K562 (cell line): ENCODE measurements around the gene OBSL1. TPM values are rescaled to one million over a fixed set of nuclear protein-coding genes. Genes with fewer than 3 reads are reported as not detected.
A peak's percentile ranks its signal among the peaks of the same experiment; 100 is the strongest.

Experiments
- CBFA2T2 ChIP-seq: fragments of 450-650 bp; conservative IDR thresholded peaks from 2 replicates; pipeline ENCODE4 v1.6.1; 2017; ENCODE audit warnings: mild to moderate bottlenecking
- CEBPB ChIP-seq: fragments of 450-650 bp; IDR thresholded peaks from 2 replicates; pipeline ENCODE4 v1.6.1; 2016; ENCODE audit warnings: missing genetic modification characterization, missing compliant biosample characterization
- FOXA1 ChIP-seq: fragments of 450-650 bp; IDR thresholded peaks from 2 replicates; pipeline ENCODE4 v1.6.1; 2016; ENCODE audit warnings: mild to moderate bottlenecking, borderline replicate concordance
- ILF3 ChIP-seq: fragments of 450-650 bp; IDR thresholded peaks from 2 replicates; pipeline ENCODE4 v1.6.1; 2018; ENCODE audit warnings: antibody characterized with exemption, mild to moderate bottlenecking, moderate library complexity, borderline replicate concordance
- NFIC ChIP-seq: fragments of 450-650 bp; IDR thresholded peaks from 2 replicates; pipeline ENCODE4 v1.6.1; 2017; ENCODE audit warnings: mild to moderate bottlenecking, inconsistent platforms
- NR1H2 ChIP-seq: sonication (generic); formaldehyde crosslinking; IDR thresholded peaks from 2 replicates; pipeline ENCODE4 v1.4.0; 2020; ENCODE audit warnings: mild to moderate bottlenecking, missing genetic modification reagents
- ZNF197 ChIP-seq: fragments of 200-800 bp; sonication (Bioruptor generic); IDR thresholded peaks from 2 replicates; pipeline ENCODE4 v1.6.1; 2016; ENCODE audit warnings: low read depth, missing genetic modification characterization, missing compliant biosample characterization
- polyA plus RNA-seq, 8 experiments: library from polyadenylated mRNA; depleted of rRNA in 4 of 8; stranded (reverse) in 5 of 8; unstranded in 3 of 8; fragments of >200 nt; fragmentation: Nextera tagmentation in 2 of 8; fragmentation: Illumina TruSeq in 1 of 8; extraction: Ambion mirVana in 2 of 8; extraction: Trizol in 1 of 8; gene quantifications; 2 replicates each; pipeline versions ENCODE4 v1.2.1 to v1.2.3, GENCODE V29; 2011 to 2014; ENCODE audit warnings: inconsistent platforms in 1 of 8, missing spikeins in 1 of 8
- total RNA-seq, 7 experiments: library from RNA; depleted of rRNA in 6 of 7; stranded (reverse); fragments of >200 nt in 6 of 7; fragmentation: Illumina TruSeq in 2 of 7; extraction: Trizol in 2 of 7; gene quantifications; 2 replicates each; pipeline versions ENCODE4 v1.2.1 to v1.2.3, GENCODE V29; 2011 to 2021; ENCODE audit warnings: low replicate concordance in 1 of 7
- TF ChIP-seq, protein P1 (sequence below): sonication (generic); formaldehyde crosslinking; IDR thresholded peaks from 2 replicates; pipeline ENCODE4 v1.8.0; 2023; ENCODE audit warnings: missing genetic modification reagents, mild to moderate bottlenecking, borderline replicate concordance
- TF ChIP-seq, protein P2 (sequence below): fragments of 250-450 bp; sonication (Bioruptor Pico); IDR thresholded peaks from 2 replicates; pipeline ENCODE4 v1.8.0; 2022; ENCODE audit warnings: inconsistent platforms, mild to moderate bottlenecking, moderate library complexity, borderline replicate concordance
- TF ChIP-seq, protein P3 (sequence below): fragments of 250-450 bp; sonication (Bioruptor Pico); IDR thresholded peaks from 2 replicates; pipeline ENCODE4 v1.4.0; 2020
- TF ChIP-seq, protein P4 (sequence below): fragments of 250-450 bp; sonication (Bioruptor Pico); IDR thresholded peaks from 2 replicates; pipeline ENCODE4 v1.8.0; 2022; ENCODE audit warnings: moderate library complexity, mild to moderate bottlenecking, inconsistent platforms

OBSL1 gene
- total and polyA plus RNA-seq, 9 of the 15 experiments (the other 6 are each of a cell fraction or from before 2014, with no cell fraction given): 1.2 to 26.6 (median 8.6) TPM

DNA sequence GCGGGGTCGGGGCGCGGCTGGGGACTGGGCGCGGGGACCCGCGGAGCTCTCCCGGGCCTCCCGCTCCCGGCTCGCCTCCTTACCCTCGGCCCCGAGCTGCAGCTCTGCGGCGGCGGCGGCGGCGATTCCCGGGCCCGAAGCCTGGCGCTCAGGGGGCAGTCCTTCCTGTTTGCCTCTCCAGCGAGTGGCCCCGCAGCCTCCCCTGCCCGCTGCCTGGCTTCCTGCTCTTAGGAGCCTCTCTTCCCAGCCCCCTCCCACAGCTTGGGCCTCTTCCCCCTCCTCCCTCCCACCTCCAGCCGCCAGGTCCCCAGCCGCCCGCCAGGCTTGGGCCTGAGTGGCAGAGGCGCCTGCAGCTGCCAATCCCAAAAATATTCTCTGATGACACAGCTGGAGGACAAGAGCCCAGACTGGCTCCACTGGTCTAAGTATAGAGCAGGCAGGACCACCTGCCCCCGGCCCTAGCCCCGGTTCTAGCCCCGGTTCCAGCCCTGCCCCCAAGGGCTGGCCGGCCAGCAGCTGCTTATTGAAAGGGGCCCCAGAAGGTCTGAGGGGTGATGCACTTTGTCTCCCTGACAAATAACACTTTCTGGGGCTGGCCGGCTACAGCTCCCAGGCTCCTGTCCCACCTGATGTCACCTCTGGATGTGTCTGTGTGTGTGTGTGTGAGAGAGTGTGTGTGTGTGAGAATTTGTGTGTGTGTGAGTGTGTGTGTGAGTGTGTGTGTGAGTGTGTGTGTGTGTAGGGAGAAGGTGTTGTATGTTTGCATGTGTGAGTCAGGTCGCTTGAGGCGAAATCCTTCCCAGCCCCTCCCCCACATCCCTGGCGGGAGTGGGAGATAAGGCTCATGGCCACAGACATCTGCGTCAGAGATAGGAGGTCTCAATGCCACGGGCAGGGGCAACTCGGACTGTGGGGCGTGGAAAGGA, at the start of gene OBSL1 (continued):
- TF ChIP-seq, protein P1, sequence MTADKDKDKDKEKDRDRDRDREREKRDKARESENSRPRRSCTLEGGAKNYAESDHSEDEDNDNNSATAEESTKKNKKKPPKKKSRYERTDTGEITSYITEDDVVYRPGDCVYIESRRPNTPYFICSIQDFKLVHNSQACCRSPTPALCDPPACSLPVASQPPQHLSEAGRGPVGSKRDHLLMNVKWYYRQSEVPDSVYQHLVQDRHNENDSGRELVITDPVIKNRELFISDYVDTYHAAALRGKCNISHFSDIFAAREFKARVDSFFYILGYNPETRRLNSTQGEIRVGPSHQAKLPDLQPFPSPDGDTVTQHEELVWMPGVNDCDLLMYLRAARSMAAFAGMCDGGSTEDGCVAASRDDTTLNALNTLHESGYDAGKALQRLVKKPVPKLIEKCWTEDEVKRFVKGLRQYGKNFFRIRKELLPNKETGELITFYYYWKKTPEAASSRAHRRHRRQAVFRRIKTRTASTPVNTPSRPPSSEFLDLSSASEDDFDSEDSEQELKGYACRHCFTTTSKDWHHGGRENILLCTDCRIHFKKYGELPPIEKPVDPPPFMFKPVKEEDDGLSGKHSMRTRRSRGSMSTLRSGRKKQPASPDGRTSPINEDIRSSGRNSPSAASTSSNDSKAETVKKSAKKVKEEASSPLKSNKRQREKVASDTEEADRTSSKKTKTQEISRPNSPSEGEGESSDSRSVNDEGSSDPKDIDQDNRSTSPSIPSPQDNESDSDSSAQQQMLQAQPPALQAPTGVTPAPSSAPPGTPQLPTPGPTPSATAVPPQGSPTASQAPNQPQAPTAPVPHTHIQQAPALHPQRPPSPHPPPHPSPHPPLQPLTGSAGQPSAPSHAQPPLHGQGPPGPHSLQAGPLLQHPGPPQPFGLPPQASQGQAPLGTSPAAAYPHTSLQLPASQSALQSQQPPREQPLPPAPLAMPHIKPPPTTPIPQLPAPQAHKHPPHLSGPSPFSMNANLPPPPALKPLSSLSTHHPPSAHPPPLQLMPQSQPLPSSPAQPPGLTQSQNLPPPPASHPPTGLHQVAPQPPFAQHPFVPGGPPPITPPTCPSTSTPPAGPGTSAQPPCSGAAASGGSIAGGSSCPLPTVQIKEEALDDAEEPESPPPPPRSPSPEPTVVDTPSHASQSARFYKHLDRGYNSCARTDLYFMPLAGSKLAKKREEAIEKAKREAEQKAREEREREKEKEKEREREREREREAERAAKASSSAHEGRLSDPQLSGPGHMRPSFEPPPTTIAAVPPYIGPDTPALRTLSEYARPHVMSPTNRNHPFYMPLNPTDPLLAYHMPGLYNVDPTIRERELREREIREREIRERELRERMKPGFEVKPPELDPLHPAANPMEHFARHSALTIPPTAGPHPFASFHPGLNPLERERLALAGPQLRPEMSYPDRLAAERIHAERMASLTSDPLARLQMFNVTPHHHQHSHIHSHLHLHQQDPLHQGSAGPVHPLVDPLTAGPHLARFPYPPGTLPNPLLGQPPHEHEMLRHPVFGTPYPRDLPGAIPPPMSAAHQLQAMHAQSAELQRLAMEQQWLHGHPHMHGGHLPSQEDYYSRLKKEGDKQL: no peak
- TF ChIP-seq FOXA1 (no peak), ILF3 (no peak), CEBPB (tag) (no peak), NFIC (peak; percentile 76), CBFA2T2 (peak; percentile 84), NR1H2 (no peak), ZNF197 (CRISPR knock-in tag) (no peak)
- TF ChIP-seq, protein P2, sequence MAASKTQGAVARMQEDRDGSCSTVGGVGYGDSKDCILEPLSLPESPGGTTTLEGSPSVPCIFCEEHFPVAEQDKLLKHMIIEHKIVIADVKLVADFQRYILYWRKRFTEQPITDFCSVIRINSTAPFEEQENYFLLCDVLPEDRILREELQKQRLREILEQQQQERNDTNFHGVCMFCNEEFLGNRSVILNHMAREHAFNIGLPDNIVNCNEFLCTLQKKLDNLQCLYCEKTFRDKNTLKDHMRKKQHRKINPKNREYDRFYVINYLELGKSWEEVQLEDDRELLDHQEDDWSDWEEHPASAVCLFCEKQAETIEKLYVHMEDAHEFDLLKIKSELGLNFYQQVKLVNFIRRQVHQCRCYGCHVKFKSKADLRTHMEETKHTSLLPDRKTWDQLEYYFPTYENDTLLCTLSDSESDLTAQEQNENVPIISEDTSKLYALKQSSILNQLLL: no peak
- TF ChIP-seq, protein P3, sequence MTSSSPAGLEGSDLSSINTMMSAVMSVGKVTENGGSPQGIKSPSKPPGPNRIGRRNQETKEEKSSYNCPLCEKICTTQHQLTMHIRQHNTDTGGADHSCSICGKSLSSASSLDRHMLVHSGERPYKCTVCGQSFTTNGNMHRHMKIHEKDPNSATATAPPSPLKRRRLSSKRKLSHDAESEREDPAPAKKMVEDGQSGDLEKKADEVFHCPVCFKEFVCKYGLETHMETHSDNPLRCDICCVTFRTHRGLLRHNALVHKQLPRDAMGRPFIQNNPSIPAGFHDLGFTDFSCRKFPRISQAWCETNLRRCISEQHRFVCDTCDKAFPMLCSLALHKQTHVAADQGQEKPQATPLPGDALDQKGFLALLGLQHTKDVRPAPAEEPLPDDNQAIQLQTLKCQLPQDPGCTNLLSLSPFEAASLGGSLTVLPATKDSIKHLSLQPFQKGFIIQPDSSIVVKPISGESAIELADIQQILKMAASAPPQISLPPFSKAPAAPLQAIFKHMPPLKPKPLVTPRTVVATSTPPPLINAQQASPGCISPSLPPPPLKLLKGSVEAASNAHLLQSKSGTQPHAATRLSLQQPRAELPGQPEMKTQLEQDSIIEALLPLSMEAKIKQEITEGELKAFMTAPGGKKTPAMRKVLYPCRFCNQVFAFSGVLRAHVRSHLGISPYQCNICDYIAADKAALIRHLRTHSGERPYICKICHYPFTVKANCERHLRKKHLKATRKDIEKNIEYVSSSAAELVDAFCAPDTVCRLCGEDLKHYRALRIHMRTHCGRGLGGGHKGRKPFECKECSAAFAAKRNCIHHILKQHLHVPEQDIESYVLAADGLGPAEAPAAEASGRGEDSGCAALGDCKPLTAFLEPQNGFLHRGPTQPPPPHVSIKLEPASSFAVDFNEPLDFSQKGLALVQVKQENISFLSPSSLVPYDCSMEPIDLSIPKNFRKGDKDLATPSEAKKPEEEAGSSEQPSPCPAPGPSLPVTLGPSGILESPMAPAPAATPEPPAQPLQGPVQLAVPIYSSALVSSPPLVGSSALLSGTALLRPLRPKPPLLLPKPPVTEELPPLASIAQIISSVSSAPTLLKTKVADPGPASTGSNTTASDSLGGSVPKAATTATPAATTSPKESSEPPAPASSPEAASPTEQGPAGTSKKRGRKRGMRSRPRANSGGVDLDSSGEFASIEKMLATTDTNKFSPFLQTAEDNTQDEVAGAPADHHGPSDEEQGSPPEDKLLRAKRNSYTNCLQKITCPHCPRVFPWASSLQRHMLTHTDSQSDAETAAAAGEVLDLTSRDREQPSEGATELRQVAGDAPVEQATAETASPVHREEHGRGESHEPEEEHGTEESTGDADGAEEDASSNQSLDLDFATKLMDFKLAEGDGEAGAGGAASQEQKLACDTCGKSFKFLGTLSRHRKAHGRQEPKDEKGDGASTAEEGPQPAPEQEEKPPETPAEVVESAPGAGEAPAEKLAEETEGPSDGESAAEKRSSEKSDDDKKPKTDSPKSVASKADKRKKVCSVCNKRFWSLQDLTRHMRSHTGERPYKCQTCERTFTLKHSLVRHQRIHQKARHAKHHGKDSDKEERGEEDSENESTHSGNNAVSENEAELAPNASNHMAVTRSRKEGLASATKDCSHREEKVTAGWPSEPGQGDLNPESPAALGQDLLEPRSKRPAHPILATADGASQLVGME (CRISPR knock-in tag): no peak
- TF ChIP-seq, protein P4, sequence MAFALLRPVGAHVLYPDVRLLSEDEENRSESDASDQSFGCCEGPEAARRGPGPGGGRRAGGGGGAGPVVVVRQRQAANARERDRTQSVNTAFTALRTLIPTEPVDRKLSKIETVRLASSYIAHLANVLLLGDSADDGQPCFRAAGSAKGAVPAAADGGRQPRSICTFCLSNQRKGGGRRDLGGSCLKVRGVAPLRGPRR (CRISPR knock-in tag): no peak
